ENCODE results near the gene SOCS6. TPM values are rescaled to one million over a fixed set of nuclear protein-coding genes. Genes with fewer than 3 reads are reported as not detected.

The SOCS6 gene
- total and polyA plus RNA-seq, 4 donors = 5.5 to 30.1 (median 8.7) TPM

GRCh38 chr18:70296289-70296688 is 7.4 kb downstream of the SOCS6 start:
- peaks cover 0 to 2% (median 0%) of the 10 kb centered on the region in 4 donors for H3K36me3 ChIP-seq (ENCODE audit: control insufficient read depth in 4 of 4, insufficient read depth in 3 of 4, low read depth in 1 of 4, low read length in 3 of 4)
- WGBS = 44% methylated on average over 10 of the region's 10 CpGs
- no peak overlapping the region for H3K4me3 ChIP-seq (ENCODE audit: low read depth in 1 of 3, low read length in 3 of 3)
- peak overlapping the region in 1 of 2 donors; percentile 2 for H3K27ac ChIP-seq (ENCODE audit: low read depth in 1 of 2, low read length in 2 of 2)
- no peaks in the 10 kb centered on the region for H3K27me3 ChIP-seq (ENCODE audit: control insufficient read depth in 4 of 4, insufficient read depth in 4 of 4, low read length in 3 of 4)
- DNase-seq (ENCODE audit: low spot score) = no peak
- no peaks in the 10 kb centered on the region for H3K9me3 ChIP-seq (ENCODE audit: control insufficient read depth in 4 of 4, low read length in 3 of 4)
- H3K4me1 ChIP-seq (ENCODE audit: control insufficient read depth in 4 of 4, insufficient read depth in 4 of 4, low read length in 3 of 4) = peaks cover 5 to 49% (median 40%) of the 10 kb centered on the region in 4 donors
- TF ChIP-seq RXRA (IDR thresholded peaks at IDR 0.05) (peak; percentile 75 to 87), EGR1 (IDR thresholded peaks at IDR 0.05; ENCODE audit: low read depth in 2 of 2) (peak in 1 of 2 donors; percentile 4), SP1 (IDR thresholded peaks at IDR 0.05) (peak; percentile 66), NR2F2 (IDR thresholded peaks at IDR 0.05) (peak; percentile 97), RAD21 (IDR thresholded peaks at IDR 0.05) (peak in 1 of 2 donors; percentile 37), REST (IDR thresholded peaks at IDR 0.05) (peak; percentile 39), CTCF (IDR thresholded peaks at IDR 0.05; ENCODE audit: low read depth, low read length, missing input control) (no peak)
- TF ChIP-seq, protein P1, sequence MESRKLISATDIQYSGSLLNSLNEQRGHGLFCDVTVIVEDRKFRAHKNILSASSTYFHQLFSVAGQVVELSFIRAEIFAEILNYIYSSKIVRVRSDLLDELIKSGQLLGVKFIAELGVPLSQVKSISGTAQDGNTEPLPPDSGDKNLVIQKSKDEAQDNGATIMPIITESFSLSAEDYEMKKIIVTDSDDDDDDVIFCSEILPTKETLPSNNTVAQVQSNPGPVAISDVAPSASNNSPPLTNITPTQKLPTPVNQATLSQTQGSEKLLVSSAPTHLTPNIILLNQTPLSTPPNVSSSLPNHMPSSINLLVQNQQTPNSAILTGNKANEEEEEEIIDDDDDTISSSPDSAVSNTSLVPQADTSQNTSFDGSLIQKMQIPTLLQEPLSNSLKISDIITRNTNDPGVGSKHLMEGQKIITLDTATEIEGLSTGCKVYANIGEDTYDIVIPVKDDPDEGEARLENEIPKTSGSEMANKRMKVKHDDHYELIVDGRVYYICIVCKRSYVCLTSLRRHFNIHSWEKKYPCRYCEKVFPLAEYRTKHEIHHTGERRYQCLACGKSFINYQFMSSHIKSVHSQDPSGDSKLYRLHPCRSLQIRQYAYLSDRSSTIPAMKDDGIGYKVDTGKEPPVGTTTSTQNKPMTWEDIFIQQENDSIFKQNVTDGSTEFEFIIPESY (IDR thresholded peaks at IDR 0.05) = no peak
- H3K9ac ChIP-seq (ENCODE audit: low read depth in 1 of 2, low read length in 2 of 2) = no peak overlapping the region

GRCh38 chr18:70296781-70297180 is 7.9 kb downstream of the SOCS6 start:
- TF ChIP-seq RXRA (IDR thresholded peaks at IDR 0.05) = no peak
- TF ChIP-seq NR2F2 (IDR thresholded peaks at IDR 0.05) = no peak
- TF ChIP-seq YY1 (IDR thresholded peaks at IDR 0.05) = no peak
- no peak for TF ChIP-seq TAF1 (conservative IDR thresholded peaks at IDR 0.05)
- no peak for TF ChIP-seq HNF4A (conservative IDR thresholded peaks at IDR 0.05)
- no peak for TF ChIP-seq REST (IDR thresholded peaks at IDR 0.05)
- TF ChIP-seq FOXA2 (IDR thresholded peaks at IDR 0.05) = no peak
- TF ChIP-seq JUND (IDR thresholded peaks at IDR 0.05) = no peak
- TF ChIP-seq EGR1 (IDR thresholded peaks at IDR 0.05; ENCODE audit: low read depth in 2 of 2) = no peak
- TF ChIP-seq, protein P2, sequence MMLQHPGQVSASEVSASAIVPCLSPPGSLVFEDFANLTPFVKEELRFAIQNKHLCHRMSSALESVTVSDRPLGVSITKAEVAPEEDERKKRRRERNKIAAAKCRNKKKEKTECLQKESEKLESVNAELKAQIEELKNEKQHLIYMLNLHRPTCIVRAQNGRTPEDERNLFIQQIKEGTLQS (IDR thresholded peaks at IDR 0.05) = no peak
- no peak for TF ChIP-seq SP1 (IDR thresholded peaks at IDR 0.05)
- no peaks in the 10 kb centered on the region for H3K9me3 ChIP-seq (ENCODE audit: control insufficient read depth in 4 of 4, low read length in 3 of 4)
- no peak overlapping the region for H3K27ac ChIP-seq (ENCODE audit: low read depth in 1 of 2, low read length in 2 of 2)
- DNase-seq (ENCODE audit: low spot score) = no peak
- H3K27me3 ChIP-seq (ENCODE audit: control insufficient read depth in 4 of 4, insufficient read depth in 4 of 4, low read length in 3 of 4) = no peaks in the 10 kb centered on the region
- WGBS = 59% methylated on average over 2 of the region's 2 CpGs
- H3K9ac ChIP-seq (ENCODE audit: low read depth in 1 of 2, low read length in 2 of 2) = no peak overlapping the region
- no peak overlapping the region for H3K4me3 ChIP-seq (ENCODE audit: low read depth in 1 of 3, low read length in 3 of 3)
- H3K36me3 ChIP-seq (ENCODE audit: control insufficient read depth in 4 of 4, insufficient read depth in 3 of 4, low read depth in 1 of 4, low read length in 3 of 4) = peaks cover 0 to 2% (median 0%) of the 10 kb centered on the region in 4 donors
- H3K4me1 ChIP-seq (ENCODE audit: control insufficient read depth in 4 of 4, insufficient read depth in 4 of 4, low read length in 3 of 4) = peaks cover 5 to 45% (median 39%) of the 10 kb centered on the region in 4 donors

Data from liver (tissue), 9 donors.